Measurements from ENCODE around the gene SYNPO2. TPM values are rescaled to one million over a fixed set of nuclear protein-coding genes. Genes with fewer than 3 reads are reported as not detected.
"Not testable (repeated sequence)": the region's sequence is repeated elsewhere in the genome, so short reads cannot be mapped to it uniquely, and the experiment has no call there.

SYNPO2 gene
- total RNA-seq, 1 experiment from 2014 or later = not detected

GRCh38 chr4:118957722-118958445 is 69.2 kb downstream of the SYNPO2 start:
- in situ Hi-C loops (cut with HindIII; ENCODE audit: low sequenced_read_pairs) = no loop called here
- DNase-seq (ENCODE audit: low spot score) = no peak

DNA sequence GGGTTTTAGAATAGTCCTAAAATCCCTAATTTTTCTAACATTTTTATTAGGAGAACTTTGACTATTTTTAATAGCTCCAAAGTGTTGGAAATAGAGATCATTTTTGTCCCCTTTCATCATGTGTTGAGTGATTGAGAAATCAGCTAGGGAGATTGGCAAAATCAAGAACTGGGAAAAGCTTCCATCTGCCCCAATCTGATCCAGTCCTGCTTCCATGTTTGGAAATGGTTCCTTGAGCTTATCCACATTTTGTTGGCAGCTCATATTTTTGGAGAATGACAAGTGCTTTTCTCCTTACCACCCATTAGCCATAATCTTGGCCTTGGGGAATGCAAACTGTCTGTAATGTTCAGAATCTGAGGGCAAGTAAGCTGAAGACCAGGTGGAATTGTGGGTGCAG is 73.9 kb downstream of the SYNPO2 start:
- in situ Hi-C loops (cut with HindIII; ENCODE audit: low sequenced_read_pairs) = no loop called here
- no peak for DNase-seq (ENCODE audit: low spot score)

- in situ Hi-C loops (cut with HindIII; ENCODE audit: low sequenced_read_pairs) = no loop called here
- no peak for DNase-seq (ENCODE audit: low spot score)
Measured at GRCh38 chr4:118964891-118965411, 76.3 kb downstream of the SYNPO2 start.

- DNase-seq (ENCODE audit: low spot score) = no peak
Measured at GRCh38 chr4:118967393-118967792, 78.7 kb downstream of the SYNPO2 start.

DNA sequence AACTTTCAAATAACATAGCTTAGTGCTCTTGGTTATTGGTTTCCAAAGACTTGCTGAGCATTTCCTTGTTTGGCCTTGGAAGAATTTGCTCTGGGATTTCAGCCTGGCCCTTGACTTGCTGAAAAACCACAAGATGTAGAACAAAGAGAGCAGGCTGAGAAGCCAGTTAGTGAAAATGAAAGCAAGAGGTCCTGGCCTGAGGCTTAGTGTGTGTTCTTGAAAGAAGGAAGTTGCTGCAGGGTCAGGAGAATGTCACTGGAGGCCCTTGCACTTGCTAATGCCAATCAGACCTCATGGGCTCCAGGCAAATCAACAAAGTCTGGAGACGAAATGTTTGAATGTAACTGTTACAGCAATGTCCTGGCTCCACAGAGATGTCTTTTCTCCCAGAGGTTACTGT is 79.4 kb downstream of the SYNPO2 start:
- in situ Hi-C loops (cut with HindIII; ENCODE audit: low sequenced_read_pairs) = no loop called here

More at GRCh38 chr4:118967393-118967792, 78.7 kb downstream of the SYNPO2 start:
- in situ Hi-C loops (cut with HindIII; ENCODE audit: low sequenced_read_pairs) = no loop called here

DNA sequence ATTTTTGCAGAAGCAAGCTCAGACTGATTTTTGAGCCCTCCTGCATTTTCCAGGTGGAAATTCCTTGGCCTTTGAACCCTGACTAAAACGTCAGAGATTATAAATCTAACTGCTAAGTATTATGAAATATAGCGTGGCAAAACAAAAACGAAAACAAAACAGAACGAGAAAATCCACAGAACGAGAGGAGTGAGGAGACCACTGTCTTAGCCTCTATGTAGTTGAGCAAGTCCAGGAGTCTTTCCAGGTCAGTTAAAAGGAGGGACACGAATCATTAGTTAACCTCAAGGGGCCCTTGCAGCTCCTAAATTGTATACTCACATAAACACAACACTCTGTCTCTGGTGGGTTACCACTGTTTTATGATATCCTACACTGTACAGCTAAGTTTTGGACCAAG is 80.2 kb downstream of the SYNPO2 start:
- in situ Hi-C loops (cut with HindIII; ENCODE audit: low sequenced_read_pairs) = no loop called here

More for the DNA sequence above, 79.4 kb downstream of the SYNPO2 start:
- peak; percentile 16 for DNase-seq (ENCODE audit: low spot score)

GRCh38 chr4:118969359-118969758 is 80.7 kb downstream of the SYNPO2 start:
- in situ Hi-C loops (cut with HindIII; ENCODE audit: low sequenced_read_pairs) = no loop called here

More for the DNA sequence above, 80.2 kb downstream of the SYNPO2 start:
- no peak for DNase-seq (ENCODE audit: low spot score)

GRCh38 chr4:118972167-118972566 is 83.5 kb downstream of the SYNPO2 start:
- in situ Hi-C loops (cut with HindIII; ENCODE audit: low sequenced_read_pairs) = no loop called here
- DNase-seq (ENCODE audit: low spot score) = no peak

More at GRCh38 chr4:118969359-118969758, 80.7 kb downstream of the SYNPO2 start:
- DNase-seq (ENCODE audit: low spot score) = peak; percentile 36

DNA sequence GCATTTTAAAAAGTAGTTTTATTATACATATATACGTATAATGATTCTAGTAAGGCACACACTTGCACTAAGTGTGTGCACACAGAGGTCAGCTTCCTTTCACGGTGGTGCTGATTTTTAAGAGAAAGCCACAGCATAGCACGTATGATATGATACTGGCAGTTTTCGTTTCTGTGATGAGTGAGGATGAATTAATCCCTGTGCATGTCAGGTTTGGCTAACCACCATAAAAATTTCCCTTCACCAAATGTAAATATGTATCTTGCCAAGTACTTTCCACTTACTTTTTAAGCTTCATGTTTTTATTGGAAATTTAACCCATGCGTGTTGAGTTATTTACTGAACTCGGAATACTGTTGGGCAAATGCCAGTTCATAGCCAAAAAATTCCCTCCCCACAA is 84.6 kb downstream of the SYNPO2 start:
- DNase-seq (ENCODE audit: low spot score) = no peak
- in situ Hi-C loops (cut with HindIII; ENCODE audit: low sequenced_read_pairs) = no loop called here

- DNase-seq (ENCODE audit: low spot score) = no peak
- in situ Hi-C loops (cut with HindIII; ENCODE audit: low sequenced_read_pairs) = no loop called here
Measured at GRCh38 chr4:118974758-118975157, 86.1 kb downstream of the SYNPO2 start.

DNA sequence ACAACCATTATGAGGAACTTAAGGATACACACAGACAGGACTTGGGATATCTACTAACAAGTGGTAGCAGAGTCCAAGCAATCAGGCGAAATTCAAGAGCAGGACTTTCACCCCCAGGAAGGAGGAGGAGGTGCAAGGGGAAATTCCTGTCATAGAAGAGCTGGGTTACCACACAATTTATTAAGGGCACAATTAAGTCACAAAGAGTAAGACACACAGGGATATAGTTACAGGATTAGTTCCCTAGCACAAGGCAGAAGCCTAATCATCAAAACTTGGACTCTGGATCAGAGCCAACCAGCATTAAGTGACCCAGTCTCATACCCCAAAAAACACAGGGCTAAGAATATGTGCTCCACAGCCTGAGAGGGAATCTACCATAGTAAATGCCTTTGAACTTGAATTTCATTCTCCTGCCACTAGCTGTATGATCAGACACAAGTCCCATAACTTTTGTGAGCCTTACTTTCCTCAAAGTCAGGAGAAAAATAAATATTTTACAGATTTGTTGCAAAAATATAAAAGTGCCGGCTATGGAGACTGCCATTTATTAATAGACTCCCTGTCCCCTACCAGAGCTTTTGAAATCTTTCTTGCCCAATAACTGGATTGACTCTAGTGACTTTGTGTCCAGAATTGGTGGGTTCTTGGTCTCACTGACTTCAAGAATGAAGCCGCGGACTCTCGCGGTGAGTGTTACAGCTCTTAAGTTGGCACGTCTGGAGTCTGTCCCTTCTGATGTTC is 87.0 kb downstream of the SYNPO2 start:
- in situ Hi-C loops (cut with HindIII; ENCODE audit: low sequenced_read_pairs) = no loop called here

GRCh38 chr4:118976193-118976560 is 87.5 kb downstream of the SYNPO2 start:
- in situ Hi-C loops (cut with HindIII; ENCODE audit: low sequenced_read_pairs); DNase-seq (ENCODE audit: low spot score): not testable (repeated sequence)

More for the DNA sequence above, 87.0 kb downstream of the SYNPO2 start:
- no peak for DNase-seq (ENCODE audit: low spot score)

- in situ Hi-C loops (cut with HindIII; ENCODE audit: low sequenced_read_pairs); DNase-seq (ENCODE audit: low spot score): not testable (repeated sequence)
Measured at GRCh38 chr4:118977100-118977499, 88.4 kb downstream of the SYNPO2 start.

- in situ Hi-C loops (cut with HindIII; ENCODE audit: low sequenced_read_pairs) = no loop called here
Measured at GRCh38 chr4:118979712-118980111, 91.1 kb downstream of the SYNPO2 start.

DNA sequence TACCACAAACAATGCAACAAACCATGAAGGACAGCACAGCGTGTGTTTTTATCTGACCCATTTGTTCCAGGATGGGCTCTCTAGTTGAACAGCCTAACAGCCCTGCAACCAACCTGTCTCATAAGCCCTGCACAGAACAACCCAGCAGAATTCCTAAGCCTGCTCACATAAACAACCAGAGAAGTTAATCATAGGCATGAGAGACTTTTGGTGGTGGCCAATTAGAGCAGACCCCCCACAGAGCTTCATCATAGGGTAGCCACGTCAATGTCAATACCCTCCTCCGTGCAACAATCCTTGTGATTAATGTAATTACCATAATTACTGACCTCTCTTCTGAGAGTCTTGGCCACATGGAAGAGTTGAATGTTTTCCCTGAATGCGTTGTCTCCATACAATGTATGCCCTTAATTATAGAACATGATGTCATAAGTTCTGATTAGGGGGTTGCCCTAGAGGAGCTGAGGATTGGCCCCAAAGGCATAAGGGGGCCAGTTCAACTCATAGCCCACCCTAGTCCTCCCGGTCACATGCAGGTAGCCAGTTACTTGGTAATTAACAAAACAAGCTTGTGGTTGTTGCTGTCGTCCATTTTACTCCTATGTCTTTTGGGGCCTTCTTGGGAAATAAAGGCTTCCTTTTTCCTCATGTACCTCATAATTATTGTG is 92.7 kb downstream of the SYNPO2 start:
- in situ Hi-C loops (cut with HindIII; ENCODE audit: low sequenced_read_pairs) = no loop called here
- DNase-seq (ENCODE audit: low spot score) = no peak

More at GRCh38 chr4:118979712-118980111, 91.1 kb downstream of the SYNPO2 start:
- no peak for DNase-seq (ENCODE audit: low spot score)

- DNase-seq (ENCODE audit: low spot score) = peak; percentile 59
- in situ Hi-C loops (cut with HindIII; ENCODE audit: low sequenced_read_pairs) = no loop called here
Measured at GRCh38 chr4:118981839-118982381, 93.3 kb downstream of the SYNPO2 start.

DNA sequence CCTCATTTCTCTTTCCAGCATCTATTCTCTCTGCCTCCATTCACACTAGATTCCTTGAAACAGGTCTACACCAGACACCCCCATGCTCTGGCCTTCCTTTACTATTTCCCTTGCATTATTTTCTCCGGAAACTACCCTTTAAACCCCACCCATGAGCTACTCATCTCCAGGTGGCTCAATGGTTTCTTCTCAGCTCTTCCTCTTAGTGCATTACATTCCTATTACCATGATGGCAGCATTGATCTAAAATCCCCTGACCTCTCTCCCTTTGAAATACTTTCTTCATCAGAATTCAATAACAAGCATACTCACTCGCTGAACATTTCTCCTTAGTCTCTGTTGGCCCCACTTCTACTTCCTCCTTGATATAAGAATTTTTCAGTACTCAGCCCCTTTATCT is 94.6 kb downstream of the SYNPO2 start:
- DNase-seq (ENCODE audit: low spot score) = no peak
- in situ Hi-C loops (cut with HindIII; ENCODE audit: low sequenced_read_pairs) = no loop called here

DNA sequence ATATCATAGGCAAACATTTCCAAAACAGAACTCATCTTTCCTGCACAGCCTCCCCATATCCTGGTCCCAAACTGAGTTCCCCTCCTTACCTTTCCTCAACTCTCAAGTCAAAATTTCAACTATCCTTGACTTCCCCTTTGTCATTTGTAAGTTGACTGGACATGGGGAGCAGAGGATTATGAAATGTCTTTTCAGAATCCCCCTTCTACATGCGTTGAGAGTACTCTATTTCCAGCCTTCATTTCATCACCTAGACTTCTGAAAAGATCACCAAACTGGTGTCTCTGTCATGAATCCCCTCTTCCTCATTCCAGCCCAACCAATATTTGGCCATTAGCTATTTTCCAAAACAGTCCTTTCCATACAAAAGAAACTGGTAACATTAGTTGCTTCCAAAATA is 95.2 kb downstream of the SYNPO2 start:
- DNase-seq (ENCODE audit: low spot score) = no peak
- in situ Hi-C loops (cut with HindIII; ENCODE audit: low sequenced_read_pairs) = no loop called here

DNA sequence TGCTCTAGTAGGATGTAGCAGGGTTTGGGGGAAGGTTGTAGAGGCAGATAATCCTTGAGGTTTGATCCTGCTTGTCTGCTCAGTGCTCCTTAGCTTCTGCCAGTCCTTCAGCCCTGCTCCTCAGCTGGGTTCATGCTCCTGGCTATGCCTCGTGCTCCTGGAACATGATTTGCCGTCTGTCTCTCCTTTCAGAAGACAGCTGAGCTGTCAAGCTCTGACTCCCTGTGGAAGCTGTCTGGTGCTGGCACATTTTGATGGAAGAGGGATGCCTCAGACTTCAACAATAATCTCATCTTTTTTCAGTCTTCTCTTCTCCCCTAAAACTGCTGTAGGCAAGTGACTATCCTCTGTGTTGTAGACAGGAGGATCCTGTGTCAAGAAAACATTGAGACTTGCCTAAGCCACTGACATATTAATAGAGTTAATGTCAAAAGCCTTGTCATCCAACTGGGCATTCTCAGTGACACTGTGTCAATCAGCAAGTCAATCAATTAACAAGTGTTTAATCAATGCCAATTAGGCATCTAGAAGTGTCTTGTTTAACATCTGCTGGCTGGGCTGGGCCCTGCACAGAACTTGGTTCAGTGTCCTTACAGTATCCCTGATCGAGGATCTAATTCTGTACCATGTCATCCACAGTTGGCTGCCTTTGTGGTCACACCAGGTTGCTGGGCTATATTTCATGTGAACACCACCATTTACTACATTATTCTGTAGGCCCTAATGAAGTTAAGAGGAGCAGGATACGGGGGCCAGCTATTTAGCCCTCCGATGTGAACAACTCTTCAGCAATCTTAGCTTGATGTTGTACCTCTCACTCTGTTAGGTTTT is 96.7 kb downstream of the SYNPO2 start:
- in situ Hi-C loops (cut with HindIII; ENCODE audit: low sequenced_read_pairs) = no loop called here
- DNase-seq (ENCODE audit: low spot score) = no peak
